DMS79 (cell line): Measurements from ENCODE around the gene SPRY2.

Experiments
- DNase-seq: peaks from one replicate; lab custom pipeline; 2025; lab: John Stamatoyannopoulos, UW

The SPRY2 gene

DNA sequence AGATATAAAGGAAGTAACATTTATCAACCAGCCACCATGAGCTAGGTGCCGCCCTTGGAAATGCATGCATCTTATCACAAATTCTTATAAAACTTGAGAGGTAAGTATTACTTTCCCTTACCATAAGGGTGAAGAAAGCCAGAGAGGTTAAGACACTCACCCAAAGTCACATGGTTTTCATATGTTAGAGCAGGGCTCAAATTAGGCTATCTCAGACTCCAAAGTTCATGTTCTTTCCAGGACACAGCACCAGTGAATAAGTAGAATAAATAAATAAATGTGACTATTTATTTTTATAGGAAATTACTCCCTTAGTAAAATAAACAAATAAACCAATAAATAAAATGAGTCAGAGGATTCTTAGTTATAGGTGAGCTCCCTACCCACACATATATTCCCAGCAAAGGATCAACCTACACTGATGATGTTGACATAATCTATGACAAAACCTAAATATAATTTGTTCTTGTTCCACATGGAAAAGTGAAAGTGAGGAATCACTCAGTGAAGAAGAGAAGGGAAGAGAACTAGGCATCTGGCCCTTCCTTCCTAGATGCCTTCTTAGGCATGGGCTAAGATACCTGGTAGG is 27.2 kb downstream of the SPRY2 start:
- no peak for DNase-seq

DNA sequence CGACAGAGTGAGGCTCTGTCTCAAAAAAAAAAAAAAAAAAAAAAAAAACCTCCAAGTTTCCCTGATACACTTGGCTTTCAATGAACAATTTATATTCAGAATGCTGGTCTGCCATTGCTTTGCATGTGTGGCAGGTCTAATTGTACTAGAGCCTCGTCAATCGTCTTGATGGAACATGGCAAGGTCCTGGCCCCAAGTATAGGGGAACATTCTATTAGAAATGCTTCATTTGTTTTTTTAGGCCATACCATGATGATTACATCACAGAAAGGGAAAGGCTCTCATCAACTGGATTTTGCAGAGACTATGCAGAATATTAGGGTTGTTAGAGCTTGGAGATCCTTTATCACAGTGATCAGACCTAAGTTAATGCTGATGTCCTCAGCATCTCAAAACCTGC is 28.0 kb downstream of the SPRY2 start:
- no peak for DNase-seq

DNA sequence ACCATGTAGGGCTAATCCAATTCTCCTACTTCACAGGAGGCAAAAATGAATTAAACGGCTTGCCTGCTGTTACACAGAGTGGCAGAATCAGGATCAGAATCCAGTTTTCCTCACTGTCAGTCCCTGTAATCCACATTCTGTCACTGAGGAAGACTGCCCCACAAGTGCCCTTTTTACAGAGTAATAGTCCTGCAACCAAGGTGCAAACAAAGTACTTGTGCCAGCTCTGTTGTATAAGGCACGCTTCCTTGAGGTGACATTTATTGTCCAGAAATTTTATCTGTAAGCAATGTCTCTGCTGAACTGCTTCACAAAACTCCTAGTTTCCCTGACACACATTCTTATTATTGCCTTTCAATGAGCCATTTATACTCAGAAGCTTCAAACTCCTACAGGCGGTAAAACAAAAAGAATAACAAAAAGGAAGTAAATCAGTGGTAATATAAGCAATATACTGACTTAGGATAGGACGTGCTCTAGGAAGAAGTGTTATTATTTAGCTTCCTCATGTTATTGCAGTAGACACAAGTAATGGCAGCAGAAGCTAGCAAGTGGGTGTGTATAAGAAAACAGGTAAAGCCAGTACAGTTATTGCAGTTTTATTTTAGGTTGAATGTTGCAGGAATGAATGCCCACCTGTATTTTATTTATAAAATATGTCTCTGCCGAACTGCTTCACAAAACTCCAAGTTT is 28.8 kb downstream of the SPRY2 start:
- no peak for DNase-seq

DNA sequence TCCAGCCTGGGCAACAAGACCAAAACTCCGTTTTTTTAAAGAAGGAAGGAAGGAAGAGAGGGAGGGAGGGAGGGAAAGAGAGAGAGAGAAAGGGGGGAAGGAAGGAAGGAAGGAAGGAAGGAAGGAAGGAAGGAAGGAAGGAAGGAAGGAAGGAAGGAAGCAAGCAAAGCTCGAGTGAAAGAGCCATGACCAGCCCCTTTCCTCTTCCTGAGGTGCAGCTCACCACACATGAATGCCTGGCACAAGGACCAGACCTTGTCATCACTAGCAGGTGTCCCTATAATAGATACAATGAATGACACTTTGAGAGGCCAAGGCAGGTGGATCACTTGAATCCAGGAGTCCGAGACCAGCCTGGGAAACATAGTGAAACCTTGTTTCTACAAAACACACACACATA is 31.0 kb downstream of the SPRY2 start:
- DNase-seq = no peak

DNA sequence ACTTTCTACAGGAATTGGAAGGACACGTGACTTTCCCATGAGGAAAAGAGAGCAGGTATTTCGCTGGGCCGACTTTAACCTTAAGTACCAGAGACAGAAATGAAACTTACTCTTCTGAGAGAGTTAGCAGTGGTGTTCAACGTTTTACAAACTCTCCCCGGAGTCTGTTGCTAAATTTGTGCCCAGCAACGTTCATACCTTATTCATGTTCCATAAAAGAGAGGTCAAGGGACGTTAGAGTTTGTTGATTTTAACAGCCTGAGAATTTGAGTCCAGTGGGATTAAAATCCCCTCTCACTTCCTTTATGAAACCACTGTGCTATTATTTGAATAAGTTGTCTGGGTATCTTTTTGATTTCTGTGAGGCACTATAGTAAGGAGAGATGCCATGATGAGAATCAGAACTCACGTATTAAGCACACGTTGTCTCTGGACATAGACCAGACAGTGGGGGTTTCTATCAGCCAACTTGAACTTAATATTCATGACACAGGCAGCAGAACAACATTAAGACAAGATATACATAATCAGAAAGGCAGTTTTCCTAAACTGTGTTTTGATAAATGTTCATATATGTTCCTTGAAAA is 33.4 kb downstream of the SPRY2 start:
- DNase-seq = no peak

DNA sequence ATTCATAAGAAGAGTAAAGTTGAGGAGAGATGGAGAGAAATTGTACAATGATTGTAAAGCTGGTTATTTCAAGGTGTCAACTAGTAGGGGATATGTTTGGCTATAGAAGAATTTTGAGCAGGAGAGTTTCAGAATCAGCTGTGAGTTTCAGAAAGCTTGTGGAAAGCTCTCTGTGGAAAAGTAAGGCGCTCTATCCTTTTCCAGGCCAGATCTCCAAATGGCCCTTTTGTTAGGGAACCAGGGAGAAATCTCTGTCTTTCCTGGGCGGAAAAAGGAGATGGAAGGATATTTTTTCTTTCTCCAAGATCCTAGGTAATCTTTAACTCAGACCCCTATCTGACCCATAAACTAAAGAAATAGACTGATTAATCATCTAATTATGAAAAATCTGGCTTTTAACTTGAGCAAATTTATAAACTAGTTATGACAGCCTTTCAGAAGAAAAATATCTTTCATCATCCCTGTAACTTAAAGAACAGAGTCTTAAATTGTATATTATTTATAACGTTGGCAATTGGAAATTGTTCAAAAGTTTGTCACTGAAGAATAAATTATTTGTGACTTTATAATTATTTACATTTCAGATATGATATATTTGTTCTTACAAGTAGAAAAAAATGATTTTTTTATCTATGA is 34.5 kb downstream of the SPRY2 start:
- DNase-seq = no peak

DNA sequence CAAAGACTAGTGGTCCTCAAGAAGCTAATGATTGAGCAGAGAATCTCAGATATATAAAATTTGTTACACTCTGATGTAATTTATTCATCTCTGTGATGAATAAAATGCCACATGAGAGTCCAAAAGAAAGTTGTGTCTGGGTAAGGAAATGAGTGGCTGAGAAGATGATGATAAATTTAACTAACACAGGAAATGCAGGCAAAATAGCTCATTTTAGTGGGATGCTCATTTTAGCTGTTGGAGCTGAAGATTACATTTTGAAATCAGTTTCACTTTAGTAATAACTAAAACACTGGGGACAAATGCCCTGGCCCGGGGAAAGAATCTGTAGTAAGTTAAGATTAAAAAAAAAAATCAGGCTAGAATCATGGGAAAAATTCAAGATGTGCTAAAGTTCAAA is 35.2 kb downstream of the SPRY2 start:
- DNase-seq = no peak

DNA sequence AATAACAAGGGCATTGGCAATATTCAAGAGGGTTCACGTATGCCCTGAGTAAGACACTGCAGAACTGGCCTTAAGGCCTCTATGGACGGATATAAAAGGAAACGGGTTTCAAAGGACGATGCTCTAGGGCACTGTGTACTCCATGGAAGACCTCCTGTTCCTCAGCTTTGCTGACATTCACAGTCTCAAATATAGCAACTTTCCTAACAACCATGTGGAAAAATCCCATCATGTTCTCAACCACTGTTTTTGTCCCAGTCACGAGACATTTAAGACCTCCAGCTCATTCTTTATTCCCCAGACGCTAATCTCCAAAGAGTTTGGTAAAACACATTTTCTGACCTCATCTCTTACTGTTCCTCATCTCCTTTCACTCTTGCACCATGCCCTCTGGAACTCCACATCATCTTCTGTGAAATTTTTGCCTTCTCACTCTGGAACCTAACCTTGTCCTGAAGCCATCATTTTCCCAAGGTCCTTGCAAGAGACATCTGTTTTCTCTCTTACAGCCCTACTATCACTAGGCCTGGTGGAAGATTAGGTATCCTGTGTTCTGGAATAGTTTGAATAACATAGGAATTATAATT is 37.6 kb downstream of the SPRY2 start:
- DNase-seq = no peak

DNA sequence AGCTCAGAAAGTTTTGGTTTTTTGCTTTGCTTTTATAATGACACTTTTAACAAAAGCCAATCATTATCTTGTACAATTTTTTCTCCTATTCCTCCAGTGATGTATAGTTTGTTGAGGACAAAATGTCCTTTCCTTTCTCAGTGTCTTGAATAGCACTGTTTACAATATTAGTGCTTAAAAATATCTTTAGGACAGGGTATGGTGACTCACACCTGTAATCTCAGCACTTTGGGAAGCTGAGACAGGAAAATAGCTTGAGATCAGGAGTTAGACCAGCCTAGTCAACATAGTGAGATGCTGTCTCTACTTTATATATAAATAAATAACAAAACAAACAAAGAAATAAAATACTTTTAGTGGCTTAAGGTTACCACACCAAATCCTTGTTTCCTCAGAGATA is 41.9 kb downstream of the SPRY2 start:
- DNase-seq = no peak

DNA sequence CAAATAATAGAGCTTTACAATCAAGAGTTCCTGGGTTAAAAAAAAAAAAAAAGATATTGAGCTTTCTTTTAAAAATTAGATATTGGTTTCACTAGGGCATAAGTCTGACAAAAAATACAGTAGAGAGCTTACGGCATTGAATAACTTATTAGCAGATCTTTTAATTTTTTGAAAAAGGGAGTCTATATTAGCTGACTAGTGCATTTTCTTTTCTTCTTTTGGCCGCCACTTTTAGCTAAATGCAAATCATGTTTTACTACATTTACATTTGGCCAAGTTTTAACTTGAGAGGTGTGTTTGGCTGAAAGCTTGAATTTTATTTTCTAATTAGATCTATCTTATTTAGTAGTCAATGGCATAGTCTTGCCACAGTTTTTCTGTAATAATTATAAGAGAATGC is 43.4 kb downstream of the SPRY2 start:
- DNase-seq = no peak

DNA sequence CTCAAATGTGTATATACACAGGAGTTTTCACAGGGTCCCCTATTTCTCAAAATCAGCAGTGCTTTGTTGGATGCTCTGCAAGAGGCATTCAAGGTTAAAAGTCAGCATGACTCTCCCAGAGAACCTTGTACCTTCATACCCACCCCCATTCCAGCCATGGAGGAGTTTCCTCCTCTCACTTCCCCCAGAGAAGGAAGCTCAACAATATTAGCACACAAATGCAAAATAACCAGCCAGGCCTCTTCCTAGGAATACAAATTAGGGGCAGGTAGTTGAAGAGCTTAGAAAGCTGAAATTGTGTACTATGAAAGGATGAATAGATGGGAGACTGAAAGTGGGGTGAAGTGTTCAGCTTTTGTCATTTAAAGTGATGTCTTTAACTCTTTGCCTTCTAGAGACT is 43.8 kb downstream of the SPRY2 start:
- no peak for DNase-seq

DNA sequence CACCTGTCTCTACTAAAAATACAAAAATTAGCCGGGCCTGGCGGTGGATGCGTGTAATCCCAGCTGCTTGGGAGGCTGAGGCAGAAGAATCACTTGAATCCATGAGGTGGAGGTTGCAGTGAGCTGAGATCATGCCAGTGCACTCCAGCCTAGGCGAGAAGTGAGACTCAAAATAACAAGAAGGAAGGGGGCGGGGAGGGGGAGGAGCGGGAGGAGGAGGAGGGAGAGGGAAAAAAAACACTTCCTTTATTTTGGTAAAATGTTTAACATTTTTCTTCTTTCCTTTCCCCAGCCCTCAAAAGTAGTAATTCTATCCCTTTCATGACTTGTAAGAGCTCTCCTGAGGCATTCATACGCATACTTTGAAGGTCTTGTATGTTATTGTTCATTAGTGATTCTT is 44.3 kb downstream of the SPRY2 start:
- no peak for DNase-seq

DNA sequence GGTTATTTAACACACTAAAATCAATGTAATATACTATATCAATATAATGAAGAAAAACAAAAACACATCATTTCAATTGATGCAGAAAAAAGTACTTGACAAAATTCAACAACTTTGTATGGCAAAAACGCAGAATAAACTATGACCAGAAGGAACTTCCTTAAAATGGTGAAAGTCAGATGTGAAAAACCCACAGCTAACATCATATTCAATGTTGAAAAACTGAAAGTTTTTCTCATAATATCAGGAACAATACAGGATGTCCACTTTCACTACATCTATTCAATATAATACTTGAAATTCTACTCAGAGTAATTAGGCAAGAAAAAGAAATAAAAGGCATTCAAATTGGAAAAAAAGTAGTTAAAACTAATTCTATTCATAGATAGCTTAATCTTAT is 50.3 kb downstream of the SPRY2 start:
- DNase-seq = no peak
